H9 (cell line): ENCODE measurements around the gene ZNG1B. TPM values are rescaled to one million over a fixed set of nuclear protein-coding genes. Genes with fewer than 3 reads are reported as not detected.
A peak's percentile ranks its signal among the peaks of the same experiment; 100 is the strongest.
"Not testable (repeated sequence)": the region's sequence is repeated elsewhere in the genome, so short reads cannot be mapped to it uniquely, and the experiment has no call there.

Experiments used
- DNase-seq: peaks from one replicate; pipeline ENCODE4 v3.0.0-alpha.2; 2017
- H2AFZ ChIP-seq: one replicate; pipeline ENCODE4 v1.6.1; 2013; ENCODE audit warnings: mild to moderate bottlenecking, low read length, control low read depth, moderate library complexity
- H2AK5ac ChIP-seq: 2 replicates; pipeline ENCODE4 v1.6.1; 2013; ENCODE audit warnings: low read length, control low read depth, mixed read lengths; ENCODE audit not compliant: insufficient read length
- H2BK120ac ChIP-seq: one replicate; pipeline ENCODE4 v1.6.1; 2013; ENCODE audit warnings: low read depth, mild to moderate bottlenecking, low read length, control low read depth, inconsistent platforms; ENCODE audit not compliant: poor library complexity, severe bottlenecking
- H2BK12ac ChIP-seq: 2 replicates; pipeline ENCODE4 v1.6.1; 2013; ENCODE audit warnings: low read length, control low read depth, mixed read lengths, low read depth; ENCODE audit not compliant: insufficient read length
- H2BK15ac ChIP-seq: 2 replicates; pipeline ENCODE4 v1.6.1; 2013; ENCODE audit warnings: low read depth, low read length, control low read depth
- H2BK20ac ChIP-seq: one replicate; pipeline ENCODE4 v1.6.1; 2013; ENCODE audit warnings: low read depth, mild to moderate bottlenecking, low read length, control low read depth, inconsistent platforms; ENCODE audit not compliant: poor library complexity, severe bottlenecking
- H2BK5ac ChIP-seq: 2 replicates; pipeline ENCODE4 v1.6.1; 2013; ENCODE audit warnings: low read length, control low read depth, mixed read lengths; ENCODE audit not compliant: insufficient read length
- H3K14ac ChIP-seq: 2 replicates; pipeline ENCODE4 v1.6.1; 2013; ENCODE audit warnings: low read length, control low read depth; ENCODE audit not compliant: insufficient read depth
- H3K18ac ChIP-seq: 2 replicates; pipeline ENCODE4 v1.6.1; 2013; ENCODE audit warnings: low read depth, mild to moderate bottlenecking, mixed read lengths, low read length, control low read depth; ENCODE audit not compliant: insufficient read length
- H3K23ac ChIP-seq: 2 replicates; pipeline ENCODE4 v1.6.1; 2013; ENCODE audit warnings: low read length, control low read depth, mixed read lengths, low read depth; ENCODE audit not compliant: insufficient read length
- H3K23me2 ChIP-seq: 2 replicates; pipeline ENCODE4 v1.6.1; 2013; ENCODE audit warnings: low read depth, mild to moderate bottlenecking, mixed read lengths, low read length, control low read depth; ENCODE audit not compliant: insufficient read length, poor library complexity, severe bottlenecking
- H3K27ac ChIP-seq: 2 replicates; pipeline ENCODE4 v1.5.1; 2013; ENCODE audit warnings: low read length, control low read depth, mixed read lengths, low read depth; ENCODE audit not compliant: insufficient read length
- H3K27me3 ChIP-seq: 2 replicates; pipeline ENCODE4 v1.6.1; 2013; ENCODE audit warnings: low read length, control low read depth, inconsistent platforms; ENCODE audit not compliant: insufficient read depth
- H3K4ac ChIP-seq: 2 replicates; pipeline ENCODE4 v1.6.1; 2013; ENCODE audit warnings: low read depth, mild to moderate bottlenecking, control low read depth, inconsistent platforms, low read length, moderate library complexity
- H3K4me1 ChIP-seq: 2 replicates; pipeline ENCODE4 v1.6.1; 2013; ENCODE audit warnings: low read length, control low read depth, inconsistent platforms; ENCODE audit not compliant: insufficient read depth
- H3K4me2 ChIP-seq: 2 replicates; pipeline ENCODE4 v1.6.1; 2013; ENCODE audit warnings: low read length, control low read depth, mixed read lengths; ENCODE audit not compliant: insufficient read length, insufficient read depth
- H3K56ac ChIP-seq: 2 replicates; pipeline ENCODE4 v1.6.1; 2013; ENCODE audit warnings: low read depth, mild to moderate bottlenecking, mixed read lengths, low read length, control low read depth; ENCODE audit not compliant: insufficient read length
- H3K79me1 ChIP-seq: 2 replicates; pipeline ENCODE4 v1.6.1; 2013; ENCODE audit warnings: low read depth, mild to moderate bottlenecking, moderate library complexity, low read length, control low read depth, inconsistent platforms; ENCODE audit not compliant: insufficient read depth, poor library complexity, severe bottlenecking
- H3K79me2 ChIP-seq: 2 replicates; pipeline ENCODE4 v1.6.1; 2013; ENCODE audit warnings: low read length, control low read depth, inconsistent platforms; ENCODE audit not compliant: insufficient read depth
- H3K9ac ChIP-seq: 2 replicates; pipeline ENCODE4 v1.6.1; 2013; ENCODE audit warnings: low read length, control low read depth, mixed read lengths; ENCODE audit not compliant: insufficient read length; ENCODE audit errors: extremely low read depth
- H3K9me3 ChIP-seq: one replicate; pipeline ENCODE4 v1.6.1; 2013; ENCODE audit warnings: low read depth, low read length, inconsistent platforms; ENCODE audit not compliant: control insufficient read depth
- H3T11ph ChIP-seq: one replicate; pipeline ENCODE4 v1.6.1; 2013; ENCODE audit warnings: mild to moderate bottlenecking, low read length, control low read depth, inconsistent platforms
- H4K20me1 ChIP-seq: one replicate; pipeline ENCODE4 v1.6.1; 2013; ENCODE audit not compliant: control insufficient read depth, insufficient read length, insufficient read depth
- H4K5ac ChIP-seq: 2 replicates; pipeline ENCODE4 v1.6.1; 2013; ENCODE audit warnings: low read depth, mild to moderate bottlenecking, mixed read lengths, low read length, control low read depth; ENCODE audit not compliant: insufficient read length
- H4K8ac ChIP-seq: replicated peaks from 2 replicates; pipeline ENCODE4 v1.6.1; 2013; ENCODE audit warnings: low read length, control low read depth, mixed read lengths, low read depth; ENCODE audit not compliant: insufficient read length
- H4K91ac ChIP-seq: 2 replicates; pipeline ENCODE4 v1.6.1; 2013; ENCODE audit warnings: low read depth, mild to moderate bottlenecking, moderate library complexity, mixed read lengths, low read length, control low read depth; ENCODE audit not compliant: insufficient read length
- H3K27ac Mint-ChIP-seq, 3 experiments: 2 replicates in 2 of 3; 3 replicates in 1 of 3; pipeline ENCODE4 v1.8.0; 2020 to 2021; ENCODE audit warnings: mixed read lengths in 3 of 3, mild to moderate bottlenecking in 1 of 3, moderate library complexity in 1 of 3
- H3K27me3 Mint-ChIP-seq: 2 replicates; pipeline ENCODE4 v1.8.0; 2021; ENCODE audit warnings: low read depth, mild to moderate bottlenecking, moderate library complexity, mixed read lengths
- H3K36me3 Mint-ChIP-seq, 3 experiments: 2 replicates in 2 of 3; 3 replicates in 1 of 3; pipeline ENCODE4 v1.8.0; 2020 to 2021; ENCODE audit warnings: low read depth in 3 of 3, mixed read lengths in 3 of 3; ENCODE audit not compliant: insufficient read depth in 1 of 3
- H3K4me1 Mint-ChIP-seq, 2 experiments: 2 replicates each; pipeline ENCODE4 v1.8.0; 2020; ENCODE audit warnings: mixed read lengths in 2 of 2
- H3K4me3 Mint-ChIP-seq, 2 experiments: 2 replicates in 1 of 2; 3 replicates in 1 of 2; pipeline ENCODE4 v1.8.0; 2020 to 2021; ENCODE audit warnings: mild to moderate bottlenecking in 2 of 2, mixed read lengths in 2 of 2, moderate library complexity in 1 of 2
- H3K9me3 Mint-ChIP-seq, 2 experiments: 2 replicates in 1 of 2; 3 replicates in 1 of 2; pipeline ENCODE4 v1.8.0; 2020; ENCODE audit warnings: mild to moderate bottlenecking in 2 of 2, mixed read lengths in 2 of 2, moderate library complexity in 1 of 2
- WGBS: extraction: QIAGEN DNeasy Blood & Tissue Kit; methylation state at CpG from one replicate; pipeline ENCODE4 v1.1.7; 2013; ENCODE audit warnings: missing lambda C conversion rate, low lambda C conversion rate, mixed read lengths; ENCODE audit not compliant: insufficient read length; ENCODE audit errors: extremely low coverage; 5-methylcytosine and 5-hydroxymethylcytosine counted together
- long read RNA-seq: library from polyadenylated mRNA; unstranded; transcript quantifications from one replicate; pipeline ENCODE4 v2.0.0, GENCODE V29; 2020
- total RNA-seq: library from RNA; stranded (reverse); gene quantifications from 2 replicates; pipeline ENCODE4 v1.2.1, GENCODE V29; 2021

ZNG1B gene
- 41.7 TPM in 2 replicates for total RNA-seq
- long read RNA-seq, transcript CBWD2-203 (14 exons, 1,665 nt), result minor isoform, 17 of 371 reads
- long read RNA-seq, transcript CBWD2-201 (15 exons, 1,812 nt), result major isoform, 276 of 371 reads
- long read RNA-seq, transcript CBWD2-202 (16 exons, 1,740 nt), result minor isoform, 31 of 371 reads
- long read RNA-seq, partial matches to known transcripts, result 8 of 371 reads
- long read RNA-seq, other reads (novel, unspliced or antisense), result 37 of 371 reads

GRCh38 chr2:113437508-113438465, at the start of gene ZNG1B:
ZNG1B (plus strand) TSS chr2:113437691; CDS start chr2:113437869, 178 bp downstream.
- H3K56ac ChIP-seq, H4K8ac ChIP-seq, H3K18ac ChIP-seq, H3K14ac ChIP-seq, H3K4me1 ChIP-seq, H3K4ac ChIP-seq, H3K36me3 Mint-ChIP-seq, H4K20me1 ChIP-seq, H3K23me2 ChIP-seq, H3K79me1 ChIP-seq, H4K91ac ChIP-seq, H2BK20ac ChIP-seq, H3K27ac ChIP-seq, H3K4me1 Mint-ChIP-seq, H2AFZ ChIP-seq, H3K9me3 ChIP-seq, H3K23ac ChIP-seq, H2AK5ac ChIP-seq, H2BK12ac ChIP-seq, H2BK120ac ChIP-seq, H2BK5ac ChIP-seq, H3K27me3 ChIP-seq, H3K9me3 Mint-ChIP-seq, H3K27me3 Mint-ChIP-seq, H3T11ph ChIP-seq, H4K5ac ChIP-seq, H3K79me2 ChIP-seq, H2BK15ac ChIP-seq: not testable (repeated sequence)
- Histone ChIP-seq H3K4me2 (peak within 1 kb of the TSS; percentile 64), H3K9ac (peak within 1 kb of the TSS; percentile 58)
- DNase-seq, result peak; percentile 20
- WGBS, result no CpG with 5 or more reads among the region's 56 CpGs
- Mint-ChIP-seq H3K4me3 (peak within 1 kb of the TSS; percentile 85 to 91), H3K27ac (peak within 1 kb of the TSS; percentile 40 to 92 (median 86); a peak in 5 of 7 replicates)
